ENCODE data around the gene ASCL1. TPM values are rescaled to one million over a fixed set of nuclear protein-coding genes. Genes with fewer than 3 reads are reported as not detected.

ASCL1 gene
- total RNA-seq (not detected in 2 replicates), polyA plus RNA-seq (not detected in 2 replicates), polyA minus RNA-seq (ENCODE audit: low replicate concordance) (not detected in 2 replicates)
- polyA plus RNA-seq (2012) = not detected in 2 replicates

- Histone ChIP-seq H3K4me2 (ENCODE audit: extremely low read depth, insufficient read depth, low read length) (peak within 1 kb of the TSS; percentile 44), H3K36me3 (ENCODE audit: control insufficient read depth, insufficient read depth, low read length) (no peaks in the 10 kb centered on the region), H3K79me2 (ENCODE audit: control insufficient read depth, insufficient read depth, low read length) (no peaks in the 10 kb centered on the region), H3K9ac (ENCODE audit: insufficient read depth, low read length) (no peak within 1 kb of the TSS), H3K4me1 (ENCODE audit: control insufficient read depth, extremely low read depth, insufficient read depth, low read length) (no peaks in the 10 kb centered on the region), H3K27ac (ENCODE audit: insufficient read depth, low read length) (no peak within 1 kb of the TSS), H3K4me3 (replicated peaks in 1 of 4; ENCODE audit: control extremely low read depth in 1 of 4, insufficient read depth in 1 of 4, low read depth in 3 of 4, low read length in 4 of 4) (peak within 1 kb of the TSS in 1 of 4 experiments; percentile 44), H3K9me3 (ENCODE audit: control insufficient read depth, insufficient read depth, low read depth, low read length) (no peaks in the 10 kb centered on the region), H4K20me1 (ENCODE audit: control insufficient read depth, extremely low read depth, insufficient read depth, low read length) (no peaks in the 10 kb centered on the region), H3K27me3 (ENCODE audit: control insufficient read depth, insufficient read depth, low read length) (peaks cover 23% of the 10 kb centered on the region), H2AFZ (ENCODE audit: low read length) (no peak within 1 kb of the TSS)
- no peak for TF ChIP-seq CTCF (conservative IDR thresholded peaks at IDR 0.05 in 1 of 2, IDR thresholded peaks at IDR 0.05 in 1 of 2; ENCODE audit: low read depth in 1 of 2, low read length in 2 of 2)
- no peak for TF ChIP-seq EZH2 (IDR thresholded peaks at IDR 0.05; ENCODE audit: low read length, missing control alignments)
- peak; percentile 18 to 33 for DNase-seq (ENCODE audit: low read depth in 2 of 2)
These were observed at the start of gene ASCL1 for GRCh38 chr12:102957339-102958050. Gene ASCL1, plus strand, starts transcription at chr12:102957674. Its CDS starts 571 bp downstream, at chr12:102958245.

GRCh38 chr12:102907918-102908317 is 49.6 kb upstream of the ASCL1 start:
- Histone ChIP-seq H3K27ac (ENCODE audit: insufficient read depth, low read length) (no peak overlapping the region), H4K20me1 (ENCODE audit: control insufficient read depth, extremely low read depth, insufficient read depth, low read length) (no peaks in the 10 kb centered on the region), H2AFZ (ENCODE audit: low read length) (no peak overlapping the region), H3K4me2 (ENCODE audit: extremely low read depth, insufficient read depth, low read length) (no peak overlapping the region), H3K36me3 (ENCODE audit: control insufficient read depth, insufficient read depth, low read length) (no peaks in the 10 kb centered on the region), H3K27me3 (ENCODE audit: control insufficient read depth, insufficient read depth, low read length) (no peaks in the 10 kb centered on the region), H3K79me2 (ENCODE audit: control insufficient read depth, insufficient read depth, low read length) (no peaks in the 10 kb centered on the region), H3K9ac (ENCODE audit: insufficient read depth, low read length) (no peak overlapping the region), H3K4me3 (replicated peaks in 1 of 4; ENCODE audit: control extremely low read depth in 1 of 4, insufficient read depth in 1 of 4, low read depth in 3 of 4, low read length in 4 of 4) (no peak overlapping the region), H3K9me3 (ENCODE audit: control insufficient read depth, insufficient read depth, low read depth, low read length) (no peaks in the 10 kb centered on the region), H3K4me1 (ENCODE audit: control insufficient read depth, extremely low read depth, insufficient read depth, low read length) (no peaks in the 10 kb centered on the region)
- no peak for DNase-seq (ENCODE audit: low read depth in 2 of 2)
- TF ChIP-seq CTCF (conservative IDR thresholded peaks at IDR 0.05 in 1 of 2, IDR thresholded peaks at IDR 0.05 in 1 of 2; ENCODE audit: low read depth in 1 of 2, low read length in 2 of 2) = no peak
- no peak for TF ChIP-seq EZH2 (IDR thresholded peaks at IDR 0.05; ENCODE audit: low read length, missing control alignments)

- H3K27ac ChIP-seq (ENCODE audit: insufficient read depth, low read length) = no peak overlapping the region
- no peaks in the 10 kb centered on the region for H3K9me3 ChIP-seq (ENCODE audit: control insufficient read depth, insufficient read depth, low read depth, low read length)
- DNase-seq (ENCODE audit: low read depth in 2 of 2) = no peak
- H2AFZ ChIP-seq (ENCODE audit: low read length) = no peak overlapping the region
- H3K79me2 ChIP-seq (ENCODE audit: control insufficient read depth, insufficient read depth, low read length) = no peaks in the 10 kb centered on the region
- no peak for TF ChIP-seq EZH2 (IDR thresholded peaks at IDR 0.05; ENCODE audit: low read length, missing control alignments)
- no peak for TF ChIP-seq CTCF (conservative IDR thresholded peaks at IDR 0.05 in 1 of 2, IDR thresholded peaks at IDR 0.05 in 1 of 2; ENCODE audit: low read depth in 1 of 2, low read length in 2 of 2)
- H3K4me3 ChIP-seq (replicated peaks in 1 of 4; ENCODE audit: control extremely low read depth in 1 of 4, insufficient read depth in 1 of 4, low read depth in 3 of 4, low read length in 4 of 4) = no peak overlapping the region
- no peak overlapping the region for H3K4me2 ChIP-seq (ENCODE audit: extremely low read depth, insufficient read depth, low read length)
- H3K36me3 ChIP-seq (ENCODE audit: control insufficient read depth, insufficient read depth, low read length) = no peaks in the 10 kb centered on the region
- no peaks in the 10 kb centered on the region for H3K27me3 ChIP-seq (ENCODE audit: control insufficient read depth, insufficient read depth, low read length)
- no peaks in the 10 kb centered on the region for H4K20me1 ChIP-seq (ENCODE audit: control insufficient read depth, extremely low read depth, insufficient read depth, low read length)
- H3K4me1 ChIP-seq (ENCODE audit: control insufficient read depth, extremely low read depth, insufficient read depth, low read length) = no peaks in the 10 kb centered on the region
- no peak overlapping the region for H3K9ac ChIP-seq (ENCODE audit: insufficient read depth, low read length)
These were observed 47.3 kb upstream of the ASCL1 start for GRCh38 chr12:102910137-102910536.

All from fibroblast of lung (primary cell).